Measurements from ENCODE around the gene ECHDC3. TPM values are rescaled to one million over a fixed set of nuclear protein-coding genes. Genes with fewer than 3 reads are reported as not detected.

Gene ECHDC3
- total and polyA plus RNA-seq, 2 of the 13 experiments (the other 11 are each of a cell fraction or from before 2014, with no cell fraction given), result not detected

DNA sequence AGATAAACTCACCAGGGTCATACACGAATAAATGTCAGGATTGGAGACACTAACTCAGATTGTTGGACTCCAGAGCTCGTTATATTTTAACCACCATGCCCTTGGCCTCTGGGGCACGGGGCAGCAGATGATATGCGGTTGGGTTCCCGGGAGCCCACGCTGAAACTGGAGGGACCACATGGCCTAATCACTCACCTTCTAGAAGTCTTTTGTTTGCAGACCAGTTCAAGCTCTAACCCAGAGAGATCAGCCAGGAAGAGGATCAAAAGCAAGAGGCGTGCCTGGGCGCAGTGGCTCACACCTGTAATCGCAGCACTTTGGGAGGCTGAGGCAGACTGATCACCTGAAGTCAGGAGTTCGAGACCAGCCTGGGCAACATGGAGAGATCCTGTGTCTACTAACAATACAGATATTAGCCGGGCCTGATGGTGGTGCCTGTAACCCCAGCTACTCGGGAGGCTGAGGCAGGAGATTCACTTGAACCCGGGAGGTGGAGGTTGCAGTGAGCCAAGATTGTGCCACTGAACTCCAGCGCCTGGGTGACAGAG, 42.6 kb upstream of the ECHDC3 start (continued):
- TF ChIP-seq, protein P1, sequence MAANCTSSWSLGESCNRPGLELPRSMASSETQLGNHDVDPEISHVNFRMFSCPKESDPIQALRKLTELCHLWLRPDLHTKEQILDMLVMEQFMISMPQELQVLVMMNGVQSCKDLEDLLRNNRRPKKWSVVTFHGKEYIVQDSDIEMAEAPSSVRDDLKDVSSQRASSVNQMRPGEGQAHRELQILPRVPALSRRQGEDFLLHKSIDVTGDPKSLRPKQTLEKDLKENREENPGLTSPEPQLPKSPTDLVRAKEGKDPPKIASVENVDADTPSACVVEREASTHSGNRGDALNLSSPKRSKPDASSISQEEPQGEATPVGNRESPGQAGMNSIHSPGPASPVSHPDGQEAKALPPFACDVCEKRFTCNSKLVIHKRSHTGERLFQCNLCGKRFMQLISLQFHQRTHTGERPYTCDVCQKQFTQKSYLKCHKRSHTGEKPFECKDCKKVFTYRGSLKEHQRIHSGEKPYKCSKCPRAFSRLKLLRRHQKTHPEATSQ (CRISPR knock-in tag; IDR thresholded peaks at IDR 0.05; ENCODE audit: borderline replicate concordance), result peak; percentile 76; the same call in 1 of the 2 replicates
- TF ChIP-seq TMF1 (CRISPR knock-in tag; IDR thresholded peaks at IDR 0.05; ENCODE audit: low read depth) (no peak), TBL1XR1 (IDR thresholded peaks at IDR 0.05; ENCODE audit: borderline replicate concordance, low read length, partially characterized antibody) (peak; percentile 63), EHMT2 (IDR thresholded peaks at IDR 0.05; ENCODE audit: borderline replicate concordance, low read depth, low read length) (peak; percentile 86; the same call in 1 of the 2 replicates), KMT2A (CRISPR knock-in tag; IDR thresholded peaks at IDR 0.05) (no peak), BRCA1 (CRISPR knock-in tag; IDR thresholded peaks at IDR 0.05) (0 out of 2 replicates have a peak, but pooled peaks have one; percentile 15), SALL1 (CRISPR knock-in tag; IDR thresholded peaks at IDR 0.05) (peak; percentile 98), FOXP1 (IDR thresholded peaks at IDR 0.05) (no peak), FOXP1 (CRISPR knock-in tag; IDR thresholded peaks at IDR 0.05) (peak; percentile 73), ELF1 (CRISPR knock-in tag; IDR thresholded peaks at IDR 0.05) (peak; percentile 56), TAF1 (CRISPR knock-in tag; IDR thresholded peaks at IDR 0.05) (0 out of 2 replicates have a peak, but pooled peaks have one; percentile 12), ZMYM3 (CRISPR knock-in tag; IDR thresholded peaks at IDR 0.05) (peak; percentile 99), ZNF432 (CRISPR knock-in tag; IDR thresholded peaks at IDR 0.05; ENCODE audit: borderline replicate concordance) (0 out of 2 replicates have a peak, but pooled peaks have one; percentile 47), ZNF264 (CRISPR knock-in tag; IDR thresholded peaks at IDR 0.05) (peak; percentile 76; the same call in 1 of the 2 replicates), PRMT3 (CRISPR knock-in tag; IDR thresholded peaks at IDR 0.05; ENCODE audit: borderline replicate concordance, low read depth) (no peak; the same call in 1 of the 2 replicates)
- TF ChIP-seq, protein P2, sequence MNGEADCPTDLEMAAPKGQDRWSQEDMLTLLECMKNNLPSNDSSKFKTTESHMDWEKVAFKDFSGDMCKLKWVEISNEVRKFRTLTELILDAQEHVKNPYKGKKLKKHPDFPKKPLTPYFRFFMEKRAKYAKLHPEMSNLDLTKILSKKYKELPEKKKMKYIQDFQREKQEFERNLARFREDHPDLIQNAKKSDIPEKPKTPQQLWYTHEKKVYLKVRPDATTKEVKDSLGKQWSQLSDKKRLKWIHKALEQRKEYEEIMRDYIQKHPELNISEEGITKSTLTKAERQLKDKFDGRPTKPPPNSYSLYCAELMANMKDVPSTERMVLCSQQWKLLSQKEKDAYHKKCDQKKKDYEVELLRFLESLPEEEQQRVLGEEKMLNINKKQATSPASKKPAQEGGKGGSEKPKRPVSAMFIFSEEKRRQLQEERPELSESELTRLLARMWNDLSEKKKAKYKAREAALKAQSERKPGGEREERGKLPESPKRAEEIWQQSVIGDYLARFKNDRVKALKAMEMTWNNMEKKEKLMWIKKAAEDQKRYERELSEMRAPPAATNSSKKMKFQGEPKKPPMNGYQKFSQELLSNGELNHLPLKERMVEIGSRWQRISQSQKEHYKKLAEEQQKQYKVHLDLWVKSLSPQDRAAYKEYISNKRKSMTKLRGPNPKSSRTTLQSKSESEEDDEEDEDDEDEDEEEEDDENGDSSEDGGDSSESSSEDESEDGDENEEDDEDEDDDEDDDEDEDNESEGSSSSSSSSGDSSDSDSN (CRISPR knock-in tag; IDR thresholded peaks at IDR 0.05), result peak; percentile 61; the same call in 1 of the 2 replicates
- TF ChIP-seq, protein P3, sequence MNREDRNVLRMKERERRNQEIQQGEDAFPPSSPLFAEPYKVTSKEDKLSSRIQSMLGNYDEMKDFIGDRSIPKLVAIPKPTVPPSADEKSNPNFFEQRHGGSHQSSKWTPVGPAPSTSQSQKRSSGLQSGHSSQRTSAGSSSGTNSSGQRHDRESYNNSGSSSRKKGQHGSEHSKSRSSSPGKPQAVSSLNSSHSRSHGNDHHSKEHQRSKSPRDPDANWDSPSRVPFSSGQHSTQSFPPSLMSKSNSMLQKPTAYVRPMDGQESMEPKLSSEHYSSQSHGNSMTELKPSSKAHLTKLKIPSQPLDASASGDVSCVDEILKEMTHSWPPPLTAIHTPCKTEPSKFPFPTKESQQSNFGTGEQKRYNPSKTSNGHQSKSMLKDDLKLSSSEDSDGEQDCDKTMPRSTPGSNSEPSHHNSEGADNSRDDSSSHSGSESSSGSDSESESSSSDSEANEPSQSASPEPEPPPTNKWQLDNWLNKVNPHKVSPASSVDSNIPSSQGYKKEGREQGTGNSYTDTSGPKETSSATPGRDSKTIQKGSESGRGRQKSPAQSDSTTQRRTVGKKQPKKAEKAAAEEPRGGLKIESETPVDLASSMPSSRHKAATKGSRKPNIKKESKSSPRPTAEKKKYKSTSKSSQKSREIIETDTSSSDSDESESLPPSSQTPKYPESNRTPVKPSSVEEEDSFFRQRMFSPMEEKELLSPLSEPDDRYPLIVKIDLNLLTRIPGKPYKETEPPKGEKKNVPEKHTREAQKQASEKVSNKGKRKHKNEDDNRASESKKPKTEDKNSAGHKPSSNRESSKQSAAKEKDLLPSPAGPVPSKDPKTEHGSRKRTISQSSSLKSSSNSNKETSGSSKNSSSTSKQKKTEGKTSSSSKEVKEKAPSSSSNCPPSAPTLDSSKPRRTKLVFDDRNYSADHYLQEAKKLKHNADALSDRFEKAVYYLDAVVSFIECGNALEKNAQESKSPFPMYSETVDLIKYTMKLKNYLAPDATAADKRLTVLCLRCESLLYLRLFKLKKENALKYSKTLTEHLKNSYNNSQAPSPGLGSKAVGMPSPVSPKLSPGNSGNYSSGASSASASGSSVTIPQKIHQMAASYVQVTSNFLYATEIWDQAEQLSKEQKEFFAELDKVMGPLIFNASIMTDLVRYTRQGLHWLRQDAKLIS (CRISPR knock-in tag; IDR thresholded peaks at IDR 0.05), result no peak
- TF ChIP-seq, protein P4, sequence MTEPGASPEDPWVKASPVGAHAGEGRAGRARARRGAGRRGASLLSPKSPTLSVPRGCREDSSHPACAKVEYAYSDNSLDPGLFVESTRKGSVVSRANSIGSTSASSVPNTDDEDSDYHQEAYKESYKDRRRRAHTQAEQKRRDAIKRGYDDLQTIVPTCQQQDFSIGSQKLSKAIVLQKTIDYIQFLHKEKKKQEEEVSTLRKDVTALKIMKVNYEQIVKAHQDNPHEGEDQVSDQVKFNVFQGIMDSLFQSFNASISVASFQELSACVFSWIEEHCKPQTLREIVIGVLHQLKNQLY (CRISPR knock-in tag; IDR thresholded peaks at IDR 0.05), result peak; percentile 84
- TF ChIP-seq, protein P5, sequence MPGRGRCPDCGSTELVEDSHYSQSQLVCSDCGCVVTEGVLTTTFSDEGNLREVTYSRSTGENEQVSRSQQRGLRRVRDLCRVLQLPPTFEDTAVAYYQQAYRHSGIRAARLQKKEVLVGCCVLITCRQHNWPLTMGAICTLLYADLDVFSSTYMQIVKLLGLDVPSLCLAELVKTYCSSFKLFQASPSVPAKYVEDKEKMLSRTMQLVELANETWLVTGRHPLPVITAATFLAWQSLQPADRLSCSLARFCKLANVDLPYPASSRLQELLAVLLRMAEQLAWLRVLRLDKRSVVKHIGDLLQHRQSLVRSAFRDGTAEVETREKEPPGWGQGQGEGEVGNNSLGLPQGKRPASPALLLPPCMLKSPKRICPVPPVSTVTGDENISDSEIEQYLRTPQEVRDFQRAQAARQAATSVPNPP (CRISPR knock-in tag; IDR thresholded peaks at IDR 0.05), result peak; percentile 94

Measured in HepG2 (cell line).